Measurements from ENCODE around the gene FAM3C. TPM values are rescaled to one million over a fixed set of nuclear protein-coding genes. Genes with fewer than 3 reads are reported as not detected.

The FAM3C gene
- total and polyA plus RNA-seq, 2 experiments from 2014 or later: 33.9 to 60.3 TPM

- TF ChIP-seq ZNF331 (CRISPR knock-in tag; IDR thresholded peaks at IDR 0.05; ENCODE audit: low read depth) (no peak), ZNF462 (CRISPR knock-in tag; IDR thresholded peaks at IDR 0.05) (no peak), STAT1 (IDR thresholded peaks at IDR 0.05; ENCODE audit: unreplicated experiment) (no peak)
Measured at GRCh38 chr7:121302214-121302745, 93.8 kb downstream of the FAM3C start (continued).

- no peak for DNase-seq (ENCODE audit: low spot score)
- no peak for ATAC-seq
- Histone ChIP-seq H3F3A (replicated peaks; ENCODE audit: low read depth) (no peaks in the 10 kb centered on the region), H3K27me3 (ENCODE audit: insufficient read depth) (no peaks in the 10 kb centered on the region), H3K79me2 (replicated peaks; ENCODE audit: insufficient read depth) (no peaks in the 10 kb centered on the region), H3K4me3 (no peak overlapping the region), H2AFZ (no peak overlapping the region), H4K20me1 (replicated peaks; ENCODE audit: insufficient read depth) (no peaks in the 10 kb centered on the region), H3K4me1 (ENCODE audit: insufficient read depth) (peaks cover 4% of the 10 kb centered on the region; the same call in 1 of the 2 replicates), H3K36me3 (ENCODE audit: insufficient read depth) (no peaks in the 10 kb centered on the region), H3K9me2 (ENCODE audit: insufficient read depth) (no peaks in the 10 kb centered on the region), H3K27ac (ENCODE audit: low read depth) (no peak overlapping the region), H3K4me2 (no peak overlapping the region)
- Mint-ChIP-seq H3K36me3 (ENCODE audit: low read depth) (no peaks in the 10 kb centered on the region), H3K27ac (no peak overlapping the region), H3K4me1 (peaks cover 16% of the 10 kb centered on the region; the same call in 2 of the 3 replicates), H3K9me3 (no peaks in the 10 kb centered on the region), H3K27me3 (ENCODE audit: insufficient read depth, low read depth, poor library complexity) (no peaks in the 10 kb centered on the region), H3K4me3 (no peak overlapping the region)
- TF ChIP-seq POLR2AphosphoS5 (IDR thresholded peaks at IDR 0.05; ENCODE audit: low read depth): no peak
- TF ChIP-seq STAT1 (IDR thresholded peaks at IDR 0.05; ENCODE audit: unreplicated experiment): no peak
- TF ChIP-seq ZNF114 (CRISPR knock-in tag; IDR thresholded peaks at IDR 0.05): no peak
- TF ChIP-seq ZNF331 (CRISPR knock-in tag; IDR thresholded peaks at IDR 0.05; ENCODE audit: low read depth): no peak
- no peak for TF ChIP-seq ZNF462 (CRISPR knock-in tag; IDR thresholded peaks at IDR 0.05)
- no peak for TF ChIP-seq CREB1 (CRISPR knock-in tag; IDR thresholded peaks at IDR 0.05; ENCODE audit: low read depth)
- TF ChIP-seq EZH2phosphoT487 (IDR thresholded peaks at IDR 0.05; ENCODE audit: unreplicated experiment): no peak
- TF ChIP-seq EZH2 (IDR thresholded peaks at IDR 0.05; ENCODE audit: low read depth, unreplicated experiment): no peak
Measured at GRCh38 chr7:121301446-121302213, 94.5 kb downstream of the FAM3C start.

All from GM23338 (cell line).